ENCODE results near the gene RNF208.
"Not testable (repeated sequence)": the region's sequence is repeated elsewhere in the genome, so short reads cannot be mapped to it uniquely, and the experiment has no call there.

Gene RNF208

GRCh38 chr9:137242269-137243203 lies 20.5 kb upstream of the RNF208 start:
- peak overlapping the region; percentile 56 to 87 (median 78) for H3K4me3 ChIP-seq (ENCODE audit: control insufficient read depth in 1 of 7, extremely low read depth in 1 of 7, insufficient read depth in 4 of 7, low read depth in 2 of 7, low read length in 6 of 7)
- CTCF ChIA-PET: interaction anchor here (0.8 to 1.6 kb wide), 5 partner anchors 12 to 54 kb away, joined by 3 to 8 read pairs (median 4); partner anchors contain the start of genes ANAPC2, NELFB and SSNA1
- H3K4me1 ChIP-seq (ENCODE audit: control extremely low read depth in 1 of 4, control insufficient read depth in 4 of 4, insufficient read depth in 4 of 4, low read length in 3 of 4): peaks cover 3 to 49% (median 39%) of the 10 kb centered on the region in 4 experiments
- WGBS (ENCODE audit: insufficient coverage): 91% methylated on average over 30 of the region's 36 CpGs
- H3K36me3 ChIP-seq (ENCODE audit: control insufficient read depth in 4 of 4, insufficient read depth in 4 of 4, low read length in 3 of 4): peaks cover 0 to 24% (median 17%) of the 10 kb centered on the region in 4 experiments
- peak overlapping the region; percentile 33 to 83 for H3K27ac ChIP-seq (ENCODE audit: insufficient read depth in 1 of 2, low read depth in 1 of 2, low read length in 2 of 2, poor library complexity in 1 of 2, severe bottlenecking in 2 of 2)
- DNase-seq: no peak
- H3K9me3 ChIP-seq (ENCODE audit: control extremely low read depth in 1 of 5, control insufficient read depth in 4 of 5, insufficient read depth in 2 of 5, low read depth in 1 of 5, low read length in 4 of 5): no peaks in the 10 kb centered on the region
- H3K27me3 ChIP-seq (replicated peaks in 2 of 5; ENCODE audit: control insufficient read depth in 4 of 5, insufficient read depth in 5 of 5, low read length in 4 of 5): no peaks in the 10 kb centered on the region
- POLR2A ChIA-PET: interaction anchor here (1.4 kb wide), 1 partner anchor 13 kb away, joined by 6 read pairs; the partner anchor contains the start of gene NELFB

- H3K9me3 ChIP-seq (ENCODE audit: control extremely low read depth in 1 of 5, control insufficient read depth in 4 of 5, insufficient read depth in 2 of 5, low read depth in 1 of 5, low read length in 4 of 5): no peaks in the 10 kb centered on the region
- H3K4me1 ChIP-seq (ENCODE audit: control extremely low read depth in 1 of 4, control insufficient read depth in 4 of 4, insufficient read depth in 4 of 4, low read length in 3 of 4): peaks cover 3 to 58% (median 47%) of the 10 kb centered on the region in 4 experiments
- 6% methylated on average over 73 of the region's 83 CpGs for WGBS (ENCODE audit: insufficient coverage)
- DNase-seq: peak; percentile 45 to 62 (median 50)
- peaks cover 0 to 24% (median 17%) of the 10 kb centered on the region in 4 experiments for H3K36me3 ChIP-seq (ENCODE audit: control insufficient read depth in 4 of 4, insufficient read depth in 4 of 4, low read length in 3 of 4)
- POLR2A ChIA-PET: interaction anchor here (1.1 to 2.7 kb wide), 3 partner anchors 13 to 15 kb away, joined by 4 to 14 read pairs (median 6); partner anchors contain the start of gene NELFB
- H3K27me3 ChIP-seq (replicated peaks in 2 of 5; ENCODE audit: control insufficient read depth in 4 of 5, insufficient read depth in 5 of 5, low read length in 4 of 5): no peaks in the 10 kb centered on the region
- CTCF ChIA-PET: interaction anchor here (0.9 to 1.6 kb wide), 6 partner anchors 12 to 51 kb away, joined by 3 to 8 read pairs (median 4); partner anchors contain the start of gene NELFB
- H3K27ac ChIP-seq (ENCODE audit: insufficient read depth in 1 of 2, low read depth in 1 of 2, low read length in 2 of 2, poor library complexity in 1 of 2, severe bottlenecking in 2 of 2): peak overlapping the region; percentile 33 to 83
- peak overlapping the region; percentile 56 to 87 (median 78) for H3K4me3 ChIP-seq (ENCODE audit: control insufficient read depth in 1 of 7, extremely low read depth in 1 of 7, insufficient read depth in 4 of 7, low read depth in 2 of 7, low read length in 6 of 7)
Observed at GRCh38 chr9:137241490-137242268, 19.6 kb upstream of the RNF208 start.

- Histone ChIP-seq H3K4me3 (ENCODE audit: control insufficient read depth in 1 of 7, extremely low read depth in 1 of 7, insufficient read depth in 4 of 7, low read depth in 2 of 7, low read length in 6 of 7) (peak within 1 kb of the TSS; percentile 56 to 87 (median 78)), H3K27me3 (replicated peaks in 2 of 5; ENCODE audit: control insufficient read depth in 4 of 5, insufficient read depth in 5 of 5, low read length in 4 of 5) (no peaks in the 10 kb centered on the region), H3K9me3 (ENCODE audit: control extremely low read depth in 1 of 5, control insufficient read depth in 4 of 5, insufficient read depth in 2 of 5, low read depth in 1 of 5, low read length in 4 of 5) (no peaks in the 10 kb centered on the region), H3K36me3 (ENCODE audit: control insufficient read depth in 4 of 4, insufficient read depth in 4 of 4, low read length in 3 of 4) (peaks cover 0 to 24% (median 17%) of the 10 kb centered on the region in 4 experiments), H3K4me1 (ENCODE audit: control extremely low read depth in 1 of 4, control insufficient read depth in 4 of 4, insufficient read depth in 4 of 4, low read length in 3 of 4) (peaks cover 3 to 65% (median 53%) of the 10 kb centered on the region in 4 experiments), H3K27ac (ENCODE audit: insufficient read depth in 1 of 2, low read depth in 1 of 2, low read length in 2 of 2, poor library complexity in 1 of 2, severe bottlenecking in 2 of 2) (peak within 1 kb of the TSS; percentile 33 to 83)
- DNase-seq: peak; percentile 100
- ChIA-PET POLR2A (interaction anchor here (0.6 to 2.7 kb wide), 10 partner anchors 12 to 458 kb away, joined by 3 to 16 read pairs (median 4); partner anchors contain the start of genes CYSRT1, NELFB, RNF208 and TPRN), CTCF (interaction anchor here (0.8 to 1.6 kb wide), 9 partner anchors 9 to 64 kb away, joined by 3 to 5 read pairs (median 3); no protein-coding TSS in a partner anchor)
- 0% methylated on average over 59 of the region's 67 CpGs for WGBS (ENCODE audit: insufficient coverage)
Observed at GRCh38 chr9:137240841-137241489, 18.9 kb upstream of the RNF208 start, which contains the start of gene TUBB4B. TUBB4B (plus strand) TSS chr9:137241287; CDS start chr9:137241361, 74 bp downstream.

- peaks cover 0 to 24% (median 17%) of the 10 kb centered on the region in 4 experiments for H3K36me3 ChIP-seq (ENCODE audit: control insufficient read depth in 4 of 4, insufficient read depth in 4 of 4, low read length in 3 of 4)
- POLR2A ChIA-PET: interaction anchor here (0.6 to 2.7 kb wide), 11 partner anchors 12 to 458 kb away, joined by 3 to 16 read pairs (median 4); partner anchors contain the start of genes CYSRT1, EXD3, NELFB and NOXA1
- WGBS (ENCODE audit: insufficient coverage): 0% methylated on average over 35 of the region's 58 CpGs
- peaks cover 3 to 71% (median 59%) of the 10 kb centered on the region in 4 experiments for H3K4me1 ChIP-seq (ENCODE audit: control extremely low read depth in 1 of 4, control insufficient read depth in 4 of 4, insufficient read depth in 4 of 4, low read length in 3 of 4)
- CTCF ChIA-PET: interaction anchor here (0.8 to 1.6 kb wide), 9 partner anchors 10 to 64 kb away, joined by 3 to 5 read pairs (median 3); no protein-coding TSS in a partner anchor
- DNase-seq: peak; percentile 82 to 93 (median 89)
- H3K27me3 ChIP-seq (replicated peaks in 2 of 5; ENCODE audit: control insufficient read depth in 4 of 5, insufficient read depth in 5 of 5, low read length in 4 of 5): no peaks in the 10 kb centered on the region
- H3K9me3 ChIP-seq (ENCODE audit: control extremely low read depth in 1 of 5, control insufficient read depth in 4 of 5, insufficient read depth in 2 of 5, low read depth in 1 of 5, low read length in 4 of 5): no peaks in the 10 kb centered on the region
- H3K4me3 ChIP-seq (ENCODE audit: control insufficient read depth in 1 of 7, extremely low read depth in 1 of 7, insufficient read depth in 4 of 7, low read depth in 2 of 7, low read length in 6 of 7): peak overlapping the region; percentile 46 to 84 (median 71)
- H3K27ac ChIP-seq (ENCODE audit: insufficient read depth in 1 of 2, low read depth in 1 of 2, low read length in 2 of 2, poor library complexity in 1 of 2, severe bottlenecking in 2 of 2): peak overlapping the region; percentile 33 to 82
Observed at GRCh38 chr9:137240318-137240840, 18.3 kb upstream of the RNF208 start.

GRCh38 chr9:137239541-137240200 lies 17.6 kb upstream of the RNF208 start:
- H3K4me3 ChIP-seq (ENCODE audit: control insufficient read depth in 1 of 7, extremely low read depth in 1 of 7, insufficient read depth in 4 of 7, low read depth in 2 of 7, low read length in 6 of 7): peak overlapping the region; percentile 46 to 84 (median 71)
- H3K27me3 ChIP-seq (replicated peaks in 2 of 5; ENCODE audit: control insufficient read depth in 4 of 5, insufficient read depth in 5 of 5, low read length in 4 of 5); H3K9me3 ChIP-seq (ENCODE audit: control extremely low read depth in 1 of 5, control insufficient read depth in 4 of 5, insufficient read depth in 2 of 5, low read depth in 1 of 5, low read length in 4 of 5); DNase-seq: not testable (repeated sequence)
- 75% methylated on average over 13 of the region's 27 CpGs for WGBS (ENCODE audit: insufficient coverage)
- POLR2A ChIA-PET: interaction anchor here (0.6 to 2.7 kb wide), 4 partner anchors 15 to 183 kb away, joined by 3 to 16 read pairs (median 10); partner anchors contain the start of genes CYSRT1, EXD3, NELFB and NOXA1
- H3K4me1 ChIP-seq (ENCODE audit: control extremely low read depth in 1 of 4, control insufficient read depth in 4 of 4, insufficient read depth in 4 of 4, low read length in 3 of 4): peaks cover 3 to 78% (median 63%) of the 10 kb centered on the region in 4 experiments
- CTCF ChIA-PET: interaction anchor here (1.0 to 1.6 kb wide), 6 partner anchors 10 to 63 kb away, joined by 3 to 5 read pairs (median 4); no protein-coding TSS in a partner anchor
- H3K36me3 ChIP-seq (ENCODE audit: control insufficient read depth in 4 of 4, insufficient read depth in 4 of 4, low read length in 3 of 4): peaks cover 0 to 24% (median 17%) of the 10 kb centered on the region in 4 experiments
- H3K27ac ChIP-seq (ENCODE audit: insufficient read depth in 1 of 2, low read depth in 1 of 2, low read length in 2 of 2, poor library complexity in 1 of 2, severe bottlenecking in 2 of 2): peak overlapping the region; percentile 33 to 82

All from common myeloid progenitor, CD34-positive (primary cell).